SK-N-MC (cell line): ENCODE measurements around the gene HAUS5.
A peak's percentile ranks its signal among the peaks of the same experiment; 100 is the strongest.
"Not testable (repeated sequence)": the region's sequence is repeated elsewhere in the genome, so short reads cannot be mapped to it uniquely, and the experiment has no call there.

Source experiments
- DNase-seq: peaks from one replicate; pipeline ENCODE4 v3.0.0-alpha.2; 2011; ENCODE audit warnings: low read depth, low spot score
- H3K27ac ChIP-seq: fragments of 200-600 bp; sonication (generic); 2 replicates; pipeline ENCODE4 v1.5.1; 2016; ENCODE audit warnings: mixed run types
- H3K36me3 ChIP-seq: fragments of 200-600 bp; sonication (generic); 2 replicates; pipeline ENCODE4 v1.6.1; 2017; ENCODE audit warnings: antibody characterized with exemption, low read length, mixed read lengths; ENCODE audit not compliant: insufficient read depth
- H3K4me3 ChIP-seq: fragments of 200-600 bp; sonication (generic); 2 replicates; pipeline ENCODE4 v1.5.1; 2016
- H3K9ac ChIP-seq: fragments of 200-600 bp; sonication (generic); 2 replicates; pipeline ENCODE4 v1.8.0; 2017; ENCODE audit warnings: mixed run types, mixed read lengths; ENCODE audit not compliant: insufficient read length
- H3K9me3 ChIP-seq: fragments of 200-600 bp; sonication (generic); 2 replicates; pipeline ENCODE4 v1.6.1; 2017; ENCODE audit warnings: low read depth, mild to moderate bottlenecking, antibody characterized with exemption, low read length, moderate library complexity, mixed read lengths
- EZH2 ChIP-seq: fragments of 200-600 bp; sonication (generic); IDR thresholded peaks from one replicate; pipeline ENCODE4 v1.6.1; 2017; ENCODE audit warnings: antibody characterized with exemption
- FOXP2 ChIP-seq: optimal IDR thresholded peaks from 2 replicates; pipeline ENCODE3; 2011; ENCODE audit warnings: mild to moderate bottlenecking, moderate library complexity; ENCODE audit not compliant: insufficient read depth; ENCODE audit errors: extremely low read length, control extremely low read depth
- POLR2AphosphoS5 ChIP-seq: IDR thresholded peaks from 2 replicates; pipeline ENCODE4 v1.6.1; 2012; ENCODE audit warnings: mild to moderate bottlenecking, low read depth, low read length, borderline replicate concordance

The HAUS5 gene

GRCh38 chr19:35643255-35644205 is 31.0 kb downstream of the HAUS5 start:
- no peaks in the 10 kb centered on the region for H3K36me3 ChIP-seq
- peak overlapping the region; percentile 97 for H3K4me3 ChIP-seq
- peak overlapping the region; percentile 87 for H3K27ac ChIP-seq
- H3K9me3 ChIP-seq = no peaks in the 10 kb centered on the region
- DNase-seq = no peak
- TF ChIP-seq FOXP2 = peak; percentile 67
- TF ChIP-seq POLR2AphosphoS5 = peak; percentile 73
- TF ChIP-seq EZH2 = no peak
- H3K9ac ChIP-seq = peak overlapping the region; percentile 83

- H3K27ac ChIP-seq = peak overlapping the region; percentile 68; the same call in 1 of the 2 replicates
- peak; percentile 30 for DNase-seq
- no peaks in the 10 kb centered on the region for H3K36me3 ChIP-seq
- H3K4me3 ChIP-seq = peak overlapping the region; percentile 97
- H3K9me3 ChIP-seq = no peaks in the 10 kb centered on the region
- no peak for TF ChIP-seq EZH2
- TF ChIP-seq POLR2AphosphoS5 = peak; percentile 49; the same call in 1 of the 2 replicates
- H3K9ac ChIP-seq = peak overlapping the region; percentile 83
Observed at GRCh38 chr19:35644206-35644986, 31.9 kb downstream of the HAUS5 start.

GRCh38 chr19:35644987-35645679 is 32.6 kb downstream of the HAUS5 start:
- H3K9me3 ChIP-seq = no peaks in the 10 kb centered on the region
- DNase-seq = peak; percentile 37
- peak overlapping the region; percentile 65 for H3K9ac ChIP-seq
- peak overlapping the region; percentile 68; the same call in 1 of the 2 replicates for H3K27ac ChIP-seq
- no peaks in the 10 kb centered on the region for H3K36me3 ChIP-seq
- peak overlapping the region; percentile 97 for H3K4me3 ChIP-seq
- TF ChIP-seq EZH2 (no peak), POLR2AphosphoS5 (peak; percentile 77; the same call in 1 of the 2 replicates)

- peaks cover under 1% of the 10 kb centered on the region; the same call in 1 of the 2 replicates for H3K36me3 ChIP-seq
- peak overlapping the region; percentile 85 for H3K27ac ChIP-seq
- no peak for DNase-seq
- no peak overlapping the region for H3K9ac ChIP-seq
- no peak for TF ChIP-seq POLR2AphosphoS5
- TF ChIP-seq EZH2 = no peak
- no peak for TF ChIP-seq FOXP2
- H3K9me3 ChIP-seq = no peaks in the 10 kb centered on the region
- H3K4me3 ChIP-seq = no peak overlapping the region; the same call in 1 of the 2 replicates
Observed at GRCh38 chr19:35645680-35646511, 33.4 kb downstream of the HAUS5 start.

GRCh38 chr19:35648017-35648961 is 35.8 kb downstream of the HAUS5 start, which contains the start of gene COX6B1:
TSS of gene COX6B1 (plus strand) at chr19:35648323. CDS start at chr19:35651244, 2,921 bp downstream.
- Histone ChIP-seq H3K36me3 (peaks cover 4% of the 10 kb centered on the region; the same call in 1 of the 2 replicates), H3K9me3 (no peaks in the 10 kb centered on the region), H3K4me3 (peak within 1 kb of the TSS; percentile 97), H3K9ac (peak within 1 kb of the TSS; percentile 84), H3K27ac (peak within 1 kb of the TSS; percentile 85; the same call in 1 of the 2 replicates)
- peak; percentile 90 for DNase-seq
- TF ChIP-seq EZH2 (no peak), POLR2AphosphoS5 (peak; percentile 97), FOXP2 (no peak)

- H3K9me3 ChIP-seq = no peaks in the 10 kb centered on the region
- no peak overlapping the region for H3K9ac ChIP-seq
- DNase-seq = no peak
- H3K4me3 ChIP-seq = no peak overlapping the region
- TF ChIP-seq POLR2AphosphoS5 (no peak), EZH2 (no peak), FOXP2 (no peak)
- no peak overlapping the region for H3K27ac ChIP-seq
- peaks cover 21% of the 10 kb centered on the region for H3K36me3 ChIP-seq
Observed at GRCh38 chr19:35650581-35650980, 38.0 kb downstream of the HAUS5 start.

GRCh38 chr19:35654828-35655227 is 42.3 kb downstream of the HAUS5 start:
- peaks cover 48% of the 10 kb centered on the region for H3K36me3 ChIP-seq
- H3K27ac ChIP-seq = not testable (repeated sequence)

More at GRCh38 chr19:35654828-35655227, 42.3 kb downstream of the HAUS5 start:
- DNase-seq, H3K4me3 ChIP-seq, H3K9ac ChIP-seq, H3K9me3 ChIP-seq: not testable (repeated sequence)
